ENCODE results near the gene PTPRE. TPM values are rescaled to one million over a fixed set of nuclear protein-coding genes. Genes with fewer than 3 reads are reported as not detected.

PTPRE gene
- total and polyA plus RNA-seq, 10 of the 15 experiments (the other 5 are each of a cell fraction or from before 2014, with no cell fraction given), result 2.9 to 7.6 (median 5.8) TPM

- ATAC-seq, result no peak
- no peaks in the 10 kb centered on the region for H4K20me1 ChIP-seq (ENCODE audit: control insufficient read depth, insufficient read depth)
These were observed 94.5 kb downstream of the PTPRE start for GRCh38 chr10:128001363-128001745.

GRCh38 chr10:128001849-128002248 lies 94.9 kb downstream of the PTPRE start:
- RAD21 ChIA-PET (ENCODE audit: unreplicated experiment), result no interaction called here
- in situ Hi-C loops (cut with MboI), result no loop called here
- TF ChIP-seq TBL1XR1 (IDR thresholded peaks at IDR 0.05; ENCODE audit: low read depth, low read length) (no peak), ZBTB40 (IDR thresholded peaks at IDR 0.05; ENCODE audit: borderline replicate concordance) (no peak), NR2C1 (IDR thresholded peaks at IDR 0.05) (no peak), CEBPB (IDR thresholded peaks at IDR 0.05; ENCODE audit: borderline replicate concordance in 1 of 2, low read depth in 2 of 2, low read length in 2 of 2) (no peak), CHD2 (IDR thresholded peaks at IDR 0.05; ENCODE audit: borderline replicate concordance, low read depth, low read length) (no peak), ZNF384 (IDR thresholded peaks at IDR 0.05; ENCODE audit: borderline replicate concordance, low read depth, low read length) (no peak), YY1 (IDR thresholded peaks at IDR 0.05; ENCODE audit: low read depth, low read length) (no peak), BHLHE40 (IDR thresholded peaks at IDR 0.05; ENCODE audit: borderline replicate concordance in 1 of 2, low read depth in 2 of 2, low read length in 1 of 2) (no peak)

More at GRCh38 chr10:128001363-128001745, 94.5 kb downstream of the PTPRE start:
- DNase-seq (ENCODE audit: low read depth, low spot score), result no peak
- H3K9me3 ChIP-seq (replicated peaks; ENCODE audit: control insufficient read depth, insufficient read depth, low read length), result no peaks in the 10 kb centered on the region
- RAD21 ChIA-PET (ENCODE audit: unreplicated experiment), result no interaction called here
- CTCF ChIA-PET, result interaction anchor here (1.3 to 2.2 kb wide), 2 partner anchors 10 kb away, joined by 5 to 7 read pairs; no protein-coding TSS in a partner anchor
- BruUV-seq (replicated peaks), result no TSS peak
- SMC1A ChIA-PET (ENCODE audit: uncharacterized antibody, unreplicated experiment), result interaction anchor here (1.5 kb wide), 1 partner anchor 8 kb away, joined by 3 read pairs; no protein-coding TSS in a partner anchor
- H2AFZ ChIP-seq (ENCODE audit: control insufficient read depth, low read depth, low read length), result no peak overlapping the region
- WGBS (ENCODE audit: insufficient coverage, insufficient replicate concordance, low lambda C conversion rate, missing lambda C conversion rate), result 40% methylated on average over 10 of the region's 10 CpGs
- H3K4me3 ChIP-seq, result no peak overlapping the region
- no peaks in the 10 kb centered on the region for H3K36me3 ChIP-seq (ENCODE audit: control insufficient read depth in 2 of 2, insufficient read depth in 2 of 2, low read length in 1 of 2)
- POLR2A ChIA-PET, result no interaction called here
- intact Hi-C loops (cut with micrococcal nuclease; ENCODE audit: unreplicated experiment), result no loop called here
- H3K9ac ChIP-seq (ENCODE audit: control insufficient read depth, insufficient read depth, low read length), result no peak overlapping the region
- H3K4me1 ChIP-seq (ENCODE audit: control insufficient read depth, insufficient read depth, low read length), result no peaks in the 10 kb centered on the region
- in situ Hi-C loops (cut with MboI), result no loop called here
- no peaks in the 10 kb centered on the region for H3K79me2 ChIP-seq (ENCODE audit: control insufficient read depth, insufficient read depth, low read length)
- FAIRE-seq, result no peak
- no peak overlapping the region for H3K27ac ChIP-seq (ENCODE audit: control insufficient read depth, insufficient read depth)
- H3K27me3 ChIP-seq (replicated peaks in 1 of 2; ENCODE audit: control insufficient read depth in 2 of 2, insufficient read depth in 2 of 2, low read length in 1 of 2), result no peaks in the 10 kb centered on the region; a peak in 2 of 4 replicates
- TF ChIP-seq PAX8 (IDR thresholded peaks at IDR 0.05) (no peak), MEF2A (IDR thresholded peaks at IDR 0.05; ENCODE audit: insufficient read depth, low read depth, low read length) (no peak), CEBPB (IDR thresholded peaks at IDR 0.05; ENCODE audit: borderline replicate concordance in 1 of 2, low read depth in 2 of 2, low read length in 2 of 2) (no peak), SMC3 (IDR thresholded peaks at IDR 0.05; ENCODE audit: borderline replicate concordance, low read length) (no peak), ETV6 (conservative IDR thresholded peaks at IDR 0.05 in 1 of 2, IDR thresholded peaks at IDR 0.05 in 1 of 2; ENCODE audit: borderline replicate concordance in 1 of 2, low read depth in 1 of 2) (no peak), ZSCAN29 (IDR thresholded peaks at IDR 0.05) (no peak), NR2C2 (IDR thresholded peaks at IDR 0.05; ENCODE audit: borderline replicate concordance, control insufficient read depth, insufficient read length, low read depth) (no peak), TCF7 (IDR thresholded peaks at IDR 0.05; ENCODE audit: borderline replicate concordance) (no peak), POLR2A (IDR thresholded peaks at IDR 0.05; ENCODE audit: low read depth, low read length) (no peak), SUPT20H (IDR thresholded peaks at IDR 0.05; ENCODE audit: borderline replicate concordance, control insufficient read depth, low read depth, low read length) (no peak), IRF4 (IDR thresholded peaks at IDR 0.05; ENCODE audit: low read depth, low read length) (no peak), RUNX3 (IDR thresholded peaks at IDR 0.05; ENCODE audit: low read length) (no peak), RB1 (IDR thresholded peaks at IDR 0.05; ENCODE audit: borderline replicate concordance) (no peak), SIX5 (IDR thresholded peaks at IDR 0.05; ENCODE audit: low read depth, low read length, severe bottlenecking) (no peak), TCF12 (IDR thresholded peaks at IDR 0.05; ENCODE audit: low read depth, low read length) (no peak), TBL1XR1 (IDR thresholded peaks at IDR 0.05; ENCODE audit: low read depth, low read length) (no peak)
- no peak overlapping the region for H3K4me2 ChIP-seq (ENCODE audit: control insufficient read depth, insufficient read depth)

More at GRCh38 chr10:128001849-128002248, 94.9 kb downstream of the PTPRE start:
- Histone ChIP-seq H3K4me3 (no peak overlapping the region), H2AFZ (ENCODE audit: control insufficient read depth, low read depth, low read length) (no peak overlapping the region), H3K9me3 (replicated peaks; ENCODE audit: control insufficient read depth, insufficient read depth, low read length) (no peaks in the 10 kb centered on the region), H3K4me1 (ENCODE audit: control insufficient read depth, insufficient read depth, low read length) (no peaks in the 10 kb centered on the region), H4K20me1 (ENCODE audit: control insufficient read depth, insufficient read depth) (no peaks in the 10 kb centered on the region), H3K27ac (ENCODE audit: control insufficient read depth, insufficient read depth) (no peak overlapping the region), H3K27me3 (replicated peaks in 1 of 2; ENCODE audit: control insufficient read depth in 2 of 2, insufficient read depth in 2 of 2, low read length in 1 of 2) (no peaks in the 10 kb centered on the region; a peak in 2 of 4 replicates), H3K4me2 (ENCODE audit: control insufficient read depth, insufficient read depth) (no peak overlapping the region), H3K36me3 (ENCODE audit: control insufficient read depth in 2 of 2, insufficient read depth in 2 of 2, low read length in 1 of 2) (no peaks in the 10 kb centered on the region), H3K79me2 (ENCODE audit: control insufficient read depth, insufficient read depth, low read length) (no peaks in the 10 kb centered on the region), H3K9ac (ENCODE audit: control insufficient read depth, insufficient read depth, low read length) (no peak overlapping the region)
- WGBS (ENCODE audit: insufficient coverage, insufficient replicate concordance, low lambda C conversion rate, missing lambda C conversion rate), result 38% methylated on average over 13 of the region's 13 CpGs
- ATAC-seq (no peak), FAIRE-seq (no peak), DNase-seq (ENCODE audit: low read depth, low spot score) (no peak)
- intact Hi-C loops (cut with micrococcal nuclease; ENCODE audit: unreplicated experiment), result no loop called here
- BruUV-seq (replicated peaks), result no TSS peak
- ChIA-PET SMC1A (ENCODE audit: uncharacterized antibody, unreplicated experiment) (interaction anchor here (1.5 kb wide), 1 partner anchor 8 kb away, joined by 3 read pairs; no protein-coding TSS in a partner anchor), POLR2A (no interaction called here), CTCF (interaction anchor here (2.2 kb wide), 1 partner anchor 10 kb away, joined by 7 read pairs; no protein-coding TSS in a partner anchor)
